Hematopoietic multipotent progenitor cell treated with erythropoietin and hydrocortisone succinate and interleukin-3 and kit ligand, for 17 days (in vitro differentiated cells): ENCODE results near the gene MYO9B.
A peak's percentile ranks its signal among the peaks of the same experiment; 100 is the strongest.

Experiments used
- DNase-seq: peaks from one replicate; pipeline ENCODE4 v3.0.0-alpha.2; 2015; ENCODE audit warnings: low spot score

The MYO9B gene

DNA sequence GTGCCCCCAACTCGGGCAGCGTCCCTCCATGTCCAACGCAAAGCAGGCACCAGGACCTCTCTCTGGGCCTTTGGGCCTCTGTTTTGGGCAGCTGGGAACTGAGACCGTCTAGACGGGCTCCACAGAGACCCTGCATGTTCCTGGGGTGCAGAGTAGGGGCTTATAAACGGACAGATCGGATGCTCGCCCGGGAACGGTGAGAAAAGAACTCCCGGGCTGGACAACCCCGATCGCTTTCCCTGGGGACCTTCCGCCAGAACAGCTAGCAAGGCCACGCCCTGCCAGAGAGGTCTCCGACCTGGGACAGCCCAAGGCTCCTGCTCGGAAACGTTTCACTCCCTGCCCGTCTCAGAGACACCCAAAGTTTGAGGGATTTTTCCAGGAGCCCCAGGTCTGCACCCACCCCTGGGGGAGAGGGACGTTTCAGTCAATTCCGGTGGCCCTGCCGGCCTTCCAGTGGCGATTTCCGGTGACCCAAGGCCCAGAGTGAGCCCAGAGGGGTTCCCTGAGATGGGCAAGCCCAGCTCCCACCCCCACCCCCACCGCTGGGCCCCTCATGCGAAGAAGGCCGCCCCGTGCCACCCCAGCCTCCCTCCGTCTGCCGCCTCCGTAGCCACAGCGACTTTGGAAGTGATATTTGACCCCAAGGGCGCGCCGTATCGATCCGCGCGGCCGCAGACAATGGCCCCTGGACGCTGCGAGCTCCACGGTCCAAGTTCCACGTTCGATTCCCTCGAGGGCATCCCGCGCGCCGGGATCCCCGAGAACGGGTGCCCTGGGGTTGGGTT is 168.4 kb downstream of the MYO9B start:
- DNase-seq = no peak

GRCh38 chr19:17244618-17245534 is 169.3 kb downstream of the MYO9B start:
- DNase-seq = no peak

- DNase-seq = no peak
Observed at GRCh38 chr19:17245535-17245984, 170.0 kb downstream of the MYO9B start, which contains the start of gene NR2F6. Gene NR2F6, minus strand, starts transcription at chr19:17245919. Its CDS starts 699 bp downstream, at chr19:17245220.

DNA sequence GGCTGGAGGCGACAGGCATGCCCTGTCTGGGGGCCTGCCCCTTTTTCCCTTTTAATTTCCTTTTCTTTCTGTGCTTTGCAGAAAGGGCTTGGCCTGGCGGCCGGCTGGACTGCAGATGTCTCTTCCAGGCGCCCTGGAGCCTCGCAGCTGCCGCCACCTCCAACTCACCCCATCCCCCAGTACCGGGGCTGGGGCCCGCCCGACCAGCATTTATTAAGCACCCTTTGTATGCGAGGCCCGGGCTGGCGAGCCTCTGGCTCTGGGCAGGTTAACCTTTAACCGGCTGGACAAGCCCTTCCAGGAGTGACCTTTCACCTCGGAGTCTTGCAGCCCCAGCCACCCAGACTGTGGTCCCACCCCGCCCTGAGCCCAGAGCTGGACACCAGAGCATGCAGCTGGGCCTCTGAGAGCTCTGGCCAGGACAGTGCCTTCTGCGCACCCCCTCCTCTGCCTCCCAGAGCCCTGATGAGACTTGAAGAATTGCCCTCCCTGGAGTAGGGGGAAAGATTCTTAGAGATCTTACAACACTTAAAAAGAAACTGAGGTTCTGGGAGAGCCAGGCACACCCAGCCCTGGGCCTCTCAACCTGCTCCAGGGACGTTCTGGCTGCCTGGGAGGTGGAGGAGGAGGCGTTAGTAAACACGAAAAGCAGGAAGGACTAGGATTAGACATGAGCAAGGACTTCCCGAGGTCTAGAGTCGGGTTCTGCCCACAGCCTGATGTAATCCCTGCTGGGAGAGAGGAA is 171.3 kb downstream of the MYO9B start:
- DNase-seq = no peak

DNA sequence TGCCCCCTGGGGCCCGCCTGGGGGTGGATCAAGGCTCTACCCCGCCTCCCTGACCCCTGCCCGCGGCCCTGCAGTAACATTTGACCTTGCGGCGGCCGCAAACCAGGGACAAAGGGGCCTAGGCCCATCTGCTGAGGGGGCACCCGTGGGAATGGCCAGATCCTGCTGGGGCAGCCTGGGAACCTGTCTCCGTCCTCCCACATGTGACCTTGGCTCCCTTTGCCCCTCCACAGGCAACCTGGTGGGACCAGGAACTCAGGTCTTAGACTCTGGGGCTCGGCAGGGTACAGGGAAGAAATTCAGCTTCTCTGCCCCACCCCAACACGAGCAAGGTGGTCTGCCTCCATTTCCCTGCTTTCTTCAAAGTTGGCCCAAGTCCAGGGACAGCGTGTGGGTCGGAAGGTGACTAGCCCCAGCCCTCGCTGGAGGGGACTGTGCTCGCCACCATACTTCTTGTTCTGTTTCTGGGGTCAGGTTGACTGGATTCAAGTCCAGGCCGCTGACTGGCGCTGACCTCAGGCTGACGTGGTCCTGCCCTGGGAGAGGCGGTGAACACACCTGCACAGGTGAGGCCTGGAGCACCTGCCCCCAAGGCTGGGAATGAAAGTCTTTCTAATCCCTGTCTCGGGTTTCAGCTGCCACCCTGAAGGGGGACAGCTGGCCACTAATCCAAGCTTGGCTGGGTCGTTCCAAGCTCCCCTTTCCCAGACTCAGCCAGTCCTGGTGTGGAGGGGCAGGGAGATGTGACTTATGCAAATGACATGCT is 172.6 kb downstream of the MYO9B start:
- DNase-seq = no peak

DNA sequence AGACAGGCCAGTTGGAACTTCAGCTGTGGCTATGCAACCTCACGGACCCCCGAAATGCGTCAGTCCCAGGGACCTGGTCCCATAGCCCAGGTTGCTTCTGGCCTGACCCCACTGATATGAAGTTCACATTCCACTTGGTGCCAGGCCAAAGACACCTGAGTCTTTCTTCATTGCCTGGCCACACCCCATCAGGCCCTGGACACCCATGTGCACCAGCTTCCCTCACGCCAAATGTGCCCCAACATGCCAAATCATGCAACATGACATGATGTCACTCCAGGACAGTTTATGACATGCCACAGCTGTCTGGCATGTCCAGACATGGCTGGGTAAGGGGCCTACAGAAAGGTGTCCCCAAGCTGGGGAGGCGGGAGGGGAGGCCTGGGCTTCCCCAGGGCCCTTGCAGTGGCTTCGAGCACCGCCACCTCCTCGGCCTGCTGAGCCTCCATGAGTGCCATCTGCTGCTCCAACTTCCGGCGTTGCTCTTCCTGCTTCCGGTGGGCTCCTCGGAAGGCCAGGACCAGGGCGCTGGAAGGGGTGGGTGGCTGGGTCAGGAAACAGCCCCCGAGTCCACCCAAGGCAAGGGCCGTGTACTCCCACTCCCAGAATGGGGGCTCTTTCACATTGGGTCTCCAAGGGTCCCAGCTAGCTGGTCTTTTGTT is 174.4 kb downstream of the MYO9B start:
- DNase-seq = no peak

- no peak for DNase-seq
Observed at GRCh38 chr19:17254636-17255035, 179.1 kb downstream of the MYO9B start.

- no peak for DNase-seq
Observed at GRCh38 chr19:17255150-17255621, 179.6 kb downstream of the MYO9B start.

DNA sequence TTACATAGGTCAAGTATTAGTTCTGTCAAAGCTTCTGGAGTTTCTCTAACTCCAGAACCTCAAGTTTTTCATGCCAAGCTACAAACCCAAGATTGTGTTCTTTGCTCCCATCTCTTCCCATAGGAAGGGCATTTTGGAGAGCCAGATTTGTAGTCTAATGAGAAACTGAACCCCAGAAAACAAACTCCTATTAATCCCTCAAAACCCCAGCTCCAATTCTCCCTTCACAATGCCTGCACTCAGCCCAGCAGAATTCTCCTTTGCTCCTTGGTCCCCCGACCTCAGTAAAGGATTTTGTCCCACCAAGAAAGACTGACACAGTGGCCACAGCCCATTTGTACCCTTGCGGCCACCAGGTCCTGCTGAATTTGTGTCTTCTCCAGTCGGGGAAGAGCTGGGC is 180.6 kb downstream of the MYO9B start:
- DNase-seq = no peak

DNA sequence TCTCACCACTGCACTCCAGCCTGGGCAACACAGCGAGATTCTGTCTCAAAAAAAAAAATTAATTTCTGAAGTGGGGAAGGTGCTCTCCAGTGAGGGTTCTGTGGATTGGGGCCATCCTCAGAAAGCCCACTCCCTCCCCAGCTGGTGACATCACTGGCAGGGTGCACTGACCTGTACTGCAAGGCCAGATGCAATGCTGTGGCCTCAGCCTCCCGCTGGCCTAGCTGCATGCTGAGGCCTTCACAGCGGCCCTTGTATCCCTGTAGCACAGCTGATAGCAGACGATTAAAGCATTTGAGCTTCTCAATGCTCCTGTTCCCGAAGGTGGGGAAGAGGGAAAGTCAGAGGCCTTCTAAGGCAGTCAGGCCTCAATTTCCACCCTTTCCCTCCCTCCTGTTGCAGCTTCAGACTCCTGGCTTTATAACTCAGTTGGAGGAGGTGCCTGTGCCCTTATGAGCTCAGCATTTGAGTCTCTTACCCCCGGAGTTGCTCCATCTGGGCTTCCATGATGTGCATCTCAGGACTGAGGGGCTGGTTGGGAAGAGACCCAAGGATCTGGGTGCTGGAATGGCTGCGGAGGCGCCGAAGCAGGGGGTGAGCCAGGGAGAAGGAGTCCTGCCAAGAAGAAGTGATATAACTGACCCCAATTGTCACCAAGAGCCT is 183.7 kb downstream of the MYO9B start:
- DNase-seq = no peak

GRCh38 chr19:17259934-17260333 is 184.4 kb downstream of the MYO9B start:
- DNase-seq = no peak

GRCh38 chr19:17260842-17261325 is 185.3 kb downstream of the MYO9B start:
- peak; percentile 95 for DNase-seq

DNA sequence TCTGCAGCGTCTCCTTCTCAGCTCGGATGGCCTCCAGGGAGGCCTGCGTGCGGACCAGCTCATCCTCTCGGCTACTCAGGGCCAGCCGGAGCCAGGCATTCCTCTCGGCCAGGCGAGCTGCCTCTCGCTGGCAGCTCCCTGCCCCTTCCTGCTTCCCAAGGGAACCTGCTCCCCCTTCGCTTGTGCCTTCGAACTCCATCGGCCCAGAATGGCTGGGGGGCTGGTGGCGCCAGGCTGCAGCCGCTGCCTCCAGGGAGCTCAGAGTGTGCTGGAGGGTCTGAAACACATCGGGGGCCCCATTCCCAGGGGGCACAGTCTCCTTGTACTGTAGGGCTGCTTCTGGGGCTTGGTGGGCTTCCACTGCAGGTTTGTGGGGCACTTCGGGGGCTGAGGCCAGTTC is 187.0 kb downstream of the MYO9B start:
- DNase-seq = no peak
